ENCODE measurements around the gene IKZF1.

Gene IKZF1

GRCh38 chr7:50359995-50360925 lies 55.7 kb downstream of the IKZF1 start:
- peak; percentile 99 for DNase-seq (ENCODE audit: low read depth, low spot score)

GRCh38 chr7:50362142-50362541 lies 57.6 kb downstream of the IKZF1 start:
- H3K4me3 ChIP-seq (ENCODE audit: low read length) = no peak overlapping the region
- DNase-seq (ENCODE audit: low read depth, low spot score) = no peak

More at GRCh38 chr7:50359995-50360925, 55.7 kb downstream of the IKZF1 start:
- H3K4me3 ChIP-seq (ENCODE audit: low read length) = peak overlapping the region; percentile 37

- peak; percentile 72 for DNase-seq (ENCODE audit: low read depth, low spot score)
- no peak overlapping the region for H3K4me3 ChIP-seq (ENCODE audit: low read length)
Observed at GRCh38 chr7:50362712-50363282, 58.3 kb downstream of the IKZF1 start.

- H3K4me3 ChIP-seq (ENCODE audit: low read length) = no peak overlapping the region
- DNase-seq (ENCODE audit: low read depth, low spot score) = no peak
Observed at GRCh38 chr7:50363327-50364060, 59.0 kb downstream of the IKZF1 start.

- no peak overlapping the region for H3K4me3 ChIP-seq (ENCODE audit: low read length)
- no peak for DNase-seq (ENCODE audit: low read depth, low spot score)
Observed at GRCh38 chr7:50364645-50365044, 60.1 kb downstream of the IKZF1 start.

GRCh38 chr7:50366311-50366710 lies 61.8 kb downstream of the IKZF1 start:
- no peak overlapping the region for H3K4me3 ChIP-seq (ENCODE audit: low read length)
- no peak for DNase-seq (ENCODE audit: low read depth, low spot score)

- DNase-seq (ENCODE audit: low read depth, low spot score) = no peak
- no peak overlapping the region for H3K4me3 ChIP-seq (ENCODE audit: low read length)
Observed at GRCh38 chr7:50367100-50367499, 62.6 kb downstream of the IKZF1 start.

GRCh38 chr7:50367570-50367969 lies 63.1 kb downstream of the IKZF1 start:
- DNase-seq (ENCODE audit: low read depth, low spot score) = no peak
- H3K4me3 ChIP-seq (ENCODE audit: low read length) = no peak overlapping the region

- H3K4me3 ChIP-seq (ENCODE audit: low read length) = no peak overlapping the region
- no peak for DNase-seq (ENCODE audit: low read depth, low spot score)
Observed at GRCh38 chr7:50368366-50368765, 63.9 kb downstream of the IKZF1 start.

GRCh38 chr7:50369143-50370026 lies 64.9 kb downstream of the IKZF1 start:
- DNase-seq (ENCODE audit: low read depth, low spot score) = peak; percentile 78
- H3K4me3 ChIP-seq (ENCODE audit: low read length) = no peak overlapping the region

GRCh38 chr7:50370884-50371283 lies 66.4 kb downstream of the IKZF1 start:
- DNase-seq (ENCODE audit: low read depth, low spot score) = no peak
- no peak overlapping the region for H3K4me3 ChIP-seq (ENCODE audit: low read length)

- DNase-seq (ENCODE audit: low read depth, low spot score) = no peak
- H3K4me3 ChIP-seq (ENCODE audit: low read length) = no peak overlapping the region
Observed at GRCh38 chr7:50371551-50372021, 67.1 kb downstream of the IKZF1 start.

GRCh38 chr7:50372923-50373322 lies 68.4 kb downstream of the IKZF1 start:
- DNase-seq (ENCODE audit: low read depth, low spot score) = no peak

GRCh38 chr7:50376056-50376820 lies 71.7 kb downstream of the IKZF1 start:
- H3K4me3 ChIP-seq (ENCODE audit: low read length) = no peak overlapping the region
- DNase-seq (ENCODE audit: low read depth, low spot score) = no peak

More at GRCh38 chr7:50372923-50373322, 68.4 kb downstream of the IKZF1 start:
- no peak overlapping the region for H3K4me3 ChIP-seq (ENCODE audit: low read length)

GRCh38 chr7:50377356-50377755 lies 72.8 kb downstream of the IKZF1 start:
- DNase-seq (ENCODE audit: low read depth, low spot score) = no peak
- H3K4me3 ChIP-seq (ENCODE audit: low read length) = no peak overlapping the region

- DNase-seq (ENCODE audit: low read depth, low spot score) = no peak
- H3K4me3 ChIP-seq (ENCODE audit: low read length) = no peak overlapping the region
Observed at GRCh38 chr7:50379082-50379481, 74.6 kb downstream of the IKZF1 start.

GRCh38 chr7:50379539-50379938 lies 75.0 kb downstream of the IKZF1 start:
- no peak overlapping the region for H3K4me3 ChIP-seq (ENCODE audit: low read length)
- DNase-seq (ENCODE audit: low read depth, low spot score) = no peak

- H3K4me3 ChIP-seq (ENCODE audit: low read length) = no peak overlapping the region
- no peak for DNase-seq (ENCODE audit: low read depth, low spot score)
Observed at GRCh38 chr7:50382455-50382854, 77.9 kb downstream of the IKZF1 start.

Data from Jurkat, Clone E6-1 (cell line).